NCI-H69 (cell line): ENCODE results near the gene TEX44.
"Not testable (repeated sequence)": the region's sequence is repeated elsewhere in the genome, so short reads cannot be mapped to it uniquely, and the experiment has no call there.

Experiments used
- DNase-seq: peaks from one replicate; lab custom pipeline; 2025; lab: John Stamatoyannopoulos, UW

Gene TEX44

GRCh38 chr2:231592636-231593145 is at the start of gene TEX44:
Gene TEX44, plus strand, starts transcription at chr2:231592864. Its CDS starts 88 bp downstream, at chr2:231592952.
- DNase-seq: no peak

DNA sequence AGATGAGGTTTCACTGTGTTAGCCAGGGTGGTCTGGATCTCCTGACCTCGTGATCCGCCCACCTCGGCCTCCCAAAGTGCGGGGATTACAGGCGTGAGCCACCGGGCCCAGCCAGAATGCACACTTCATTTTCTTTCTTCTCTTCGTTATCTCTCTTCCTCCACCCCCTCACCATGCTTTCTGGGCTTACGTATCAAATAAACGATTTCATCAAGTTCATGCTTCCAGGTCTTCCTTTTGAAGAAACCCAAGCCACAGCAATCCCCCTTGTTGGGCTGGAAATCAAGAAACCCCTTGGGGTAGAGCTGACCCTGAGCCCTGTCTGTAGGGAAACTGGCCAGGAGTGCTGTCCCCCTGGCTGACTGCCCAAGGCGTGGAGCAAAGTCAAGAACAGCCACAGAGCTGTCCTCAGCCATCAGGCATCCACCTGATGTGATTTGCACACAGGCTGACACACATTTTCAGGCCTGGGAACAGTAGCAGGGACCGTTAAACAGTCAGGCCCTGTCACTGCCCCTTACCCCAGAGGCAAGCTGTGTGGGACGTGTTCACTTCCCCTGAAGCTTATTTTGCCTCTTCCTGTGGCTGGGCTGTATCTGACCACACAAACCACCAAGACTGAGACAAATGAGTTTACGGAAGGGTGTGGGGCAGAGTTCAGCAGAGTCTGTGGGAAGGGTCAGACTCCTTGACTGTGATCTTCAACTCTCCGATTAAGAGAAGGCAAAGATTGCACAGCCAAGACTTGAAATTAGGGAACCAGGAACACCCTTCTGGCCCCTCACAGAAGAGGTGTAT is 47.4 kb upstream of the TEX44 start:
- no peak for DNase-seq

DNA sequence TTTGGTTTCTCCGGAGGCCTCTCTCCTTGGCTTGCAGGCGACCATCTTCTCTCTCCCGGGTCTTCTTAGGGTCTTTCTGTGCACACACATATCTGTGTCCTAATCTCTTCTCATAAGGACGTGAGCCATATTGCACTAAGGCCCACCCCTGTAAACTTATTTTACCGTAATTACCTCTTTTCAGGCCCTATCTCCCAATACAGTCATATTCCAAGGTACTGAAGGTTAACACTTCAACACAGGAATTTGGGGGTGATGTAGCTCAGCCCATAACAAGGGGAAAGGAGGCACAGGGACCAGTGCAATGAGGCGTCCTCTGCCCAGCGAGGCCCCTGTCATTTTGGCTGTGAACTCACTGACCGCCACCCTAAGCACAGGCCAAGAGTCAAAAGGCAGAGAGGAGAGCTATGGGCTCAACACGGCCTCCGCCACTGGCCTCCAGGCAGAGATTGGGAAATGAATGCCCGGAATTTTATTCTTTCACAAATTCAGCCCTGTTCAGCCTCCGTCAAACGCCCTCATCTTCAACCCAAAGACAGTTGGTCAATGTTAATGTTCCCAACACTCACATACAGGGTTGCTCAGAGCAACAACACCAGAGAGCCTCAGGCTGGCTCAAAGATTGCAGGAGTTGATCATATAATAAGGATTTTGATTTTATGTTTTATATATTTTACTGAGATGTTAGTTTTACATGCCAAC is 46.5 kb upstream of the TEX44 start:
- DNase-seq: no peak

DNA sequence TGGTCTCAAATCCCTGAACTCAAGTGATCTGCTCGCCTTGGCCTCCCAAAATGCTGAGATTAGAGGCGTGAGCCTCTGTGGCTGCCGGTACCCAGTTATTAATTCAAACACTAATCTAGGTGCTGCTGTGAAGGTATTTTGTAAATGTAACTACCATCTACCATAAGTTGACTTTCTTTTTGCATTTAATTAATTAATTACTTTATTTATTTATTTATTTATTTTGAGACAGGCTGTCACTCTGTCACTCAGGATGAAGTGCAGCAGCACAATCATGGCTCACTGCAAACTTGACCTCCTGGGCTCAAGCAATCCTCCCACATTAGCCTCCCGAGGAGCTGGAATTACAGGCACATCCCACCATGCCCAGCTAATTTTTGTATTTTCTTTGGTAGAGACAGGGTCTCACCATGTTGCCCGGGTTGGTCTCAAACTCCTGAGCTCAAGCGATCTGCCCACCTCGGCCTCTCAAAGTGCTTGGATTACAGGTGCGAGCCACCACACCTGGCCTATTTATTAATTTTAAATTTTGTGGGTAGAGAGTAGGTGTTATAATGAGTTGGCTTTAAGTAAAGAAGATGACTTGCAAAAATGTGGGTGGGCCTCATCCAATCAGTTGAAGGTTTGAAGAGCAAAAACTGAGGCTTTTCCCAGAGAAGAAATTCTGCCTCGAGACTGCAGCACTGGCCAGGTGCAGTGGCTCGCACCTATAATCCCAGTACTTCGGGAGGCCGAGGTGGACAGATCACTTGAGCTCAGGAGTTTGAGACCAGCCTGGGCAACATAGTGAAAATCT is 45.2 kb upstream of the TEX44 start:
- no peak for DNase-seq

DNA sequence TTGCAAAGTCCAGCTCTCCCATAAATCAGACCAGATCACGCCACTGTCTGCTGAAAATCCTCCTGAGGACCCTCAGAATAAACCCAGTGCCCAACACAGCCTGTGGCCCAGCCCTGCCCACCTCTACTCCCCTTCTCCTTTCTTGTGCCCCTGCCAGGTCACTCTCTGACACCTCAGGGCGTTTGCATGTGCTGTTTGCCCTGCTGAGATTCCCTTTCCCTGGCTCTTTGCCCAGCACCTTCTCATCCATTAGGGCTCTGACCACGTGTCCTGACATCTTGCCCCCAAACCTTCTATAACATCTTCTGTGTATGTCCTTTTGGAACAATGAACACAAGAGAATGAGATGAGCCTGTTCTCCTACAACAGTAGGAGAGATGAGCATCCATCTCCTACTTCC is 43.9 kb upstream of the TEX44 start:
- DNase-seq: no peak

DNA sequence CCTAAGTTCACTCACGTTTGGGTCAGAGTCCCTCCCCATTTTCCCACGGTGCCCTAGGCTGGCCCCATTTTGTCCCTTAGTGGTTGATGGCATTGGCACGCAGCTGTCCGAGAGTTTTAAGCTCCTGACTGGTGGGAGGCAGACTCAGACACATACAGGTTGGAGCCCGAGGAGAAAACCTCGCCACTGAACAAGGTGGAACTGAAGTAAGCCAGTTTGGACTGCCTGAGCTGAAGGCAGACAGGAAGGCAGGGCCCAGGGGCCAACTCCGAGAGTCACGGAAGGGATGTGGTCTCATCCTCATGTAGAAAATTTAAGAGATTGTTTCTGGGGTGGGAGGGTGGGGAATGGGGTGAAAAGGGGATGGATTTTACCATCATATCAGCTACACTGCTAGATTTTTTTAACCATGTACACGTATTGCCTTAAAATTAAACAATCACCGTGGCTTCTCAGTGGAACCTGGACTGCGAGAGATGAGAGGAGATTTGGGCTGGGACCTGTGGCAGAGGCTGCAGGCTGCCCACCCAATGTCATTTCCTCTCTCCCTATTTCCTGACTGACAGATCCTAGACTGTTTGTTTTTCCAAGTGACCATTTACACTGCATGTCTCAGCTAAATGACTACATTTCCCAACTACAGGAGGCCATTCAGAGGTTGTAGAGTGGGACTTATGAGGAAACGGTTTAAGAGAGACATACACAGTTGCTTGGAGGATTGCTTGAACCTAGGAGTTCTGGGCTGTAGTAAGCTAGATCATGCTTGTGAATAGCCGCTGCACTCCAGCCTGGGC is 43.0 kb upstream of the TEX44 start:
- no peak for DNase-seq

DNA sequence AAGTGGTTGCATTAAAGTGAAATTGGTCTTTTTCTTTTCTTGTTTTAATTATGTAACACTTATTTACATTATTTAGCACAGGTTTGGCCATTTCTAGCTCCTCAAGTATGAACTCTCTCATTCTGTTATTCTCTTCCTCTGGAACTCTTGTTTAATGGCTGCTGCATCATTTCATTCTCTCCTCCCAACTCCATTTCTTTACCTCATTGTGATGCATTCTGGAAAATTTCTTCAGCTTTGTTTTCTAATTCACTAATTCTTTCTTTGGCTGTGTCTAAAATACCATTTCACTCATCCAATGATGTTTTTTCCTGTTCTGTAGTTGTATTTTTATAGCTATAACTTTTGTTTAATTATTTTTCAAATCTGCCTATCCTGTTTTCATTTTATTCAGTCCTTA is 39.9 kb upstream of the TEX44 start:
- no peak for DNase-seq

DNA sequence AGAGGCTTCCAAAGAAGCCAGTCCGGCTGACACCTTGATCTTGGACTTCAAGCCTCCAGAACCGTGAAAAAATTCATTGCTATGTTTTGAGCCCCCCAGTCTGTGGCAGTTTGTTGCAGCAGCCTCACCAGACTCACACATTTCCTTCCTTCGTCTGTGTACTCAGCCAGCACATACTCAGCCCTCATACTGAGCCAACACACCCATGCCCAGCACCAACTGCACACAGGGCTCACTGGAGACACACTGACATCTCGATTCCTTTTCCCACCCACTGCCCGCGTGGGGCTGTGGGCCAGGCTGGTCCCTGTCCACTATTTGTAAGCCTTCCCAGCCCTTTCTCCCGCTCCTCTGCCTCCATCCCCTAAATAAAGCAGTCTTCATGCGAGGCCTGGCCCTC is 38.3 kb upstream of the TEX44 start:
- no peak for DNase-seq

DNA sequence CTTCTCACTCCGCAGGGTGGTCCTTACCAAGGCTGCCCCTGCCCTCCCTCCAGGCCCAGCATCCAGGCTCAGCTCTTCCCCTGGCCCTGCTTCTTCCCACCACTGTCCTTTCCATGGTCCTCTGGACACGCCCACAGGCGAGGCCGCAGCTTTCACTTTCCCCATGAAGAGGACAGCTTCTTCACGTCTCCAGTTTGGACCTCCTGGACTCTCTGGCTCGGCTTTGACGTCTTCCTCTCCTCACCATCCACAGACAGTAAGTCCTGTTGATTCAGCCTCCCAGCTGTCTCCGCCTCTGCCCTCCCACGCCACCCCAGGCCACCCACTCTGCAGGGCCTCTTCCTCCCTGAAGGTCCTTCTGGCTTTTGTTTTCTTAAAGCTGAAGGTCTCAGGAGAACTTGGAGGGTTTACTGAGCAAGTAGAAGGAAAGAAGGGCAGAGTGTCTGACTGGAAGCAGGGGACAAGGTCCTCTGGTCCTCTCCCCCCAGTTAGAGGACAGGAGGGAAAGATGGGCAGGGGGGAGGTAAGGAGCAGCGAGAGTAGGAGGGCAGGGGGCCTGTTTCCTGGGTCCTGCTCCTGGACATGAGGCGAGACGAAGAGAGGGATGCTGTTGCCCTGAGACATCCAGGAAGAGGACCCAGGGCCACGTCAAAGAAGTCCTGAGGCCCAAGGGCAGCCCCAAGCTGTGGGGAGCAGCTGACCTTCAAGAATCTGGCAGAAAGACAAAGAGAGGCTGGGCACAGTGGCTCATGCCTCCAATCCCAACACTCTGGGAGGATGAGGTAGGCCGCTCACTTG is 37.7 kb upstream of the TEX44 start:
- no peak for DNase-seq

GRCh38 chr2:231556496-231556895 is 36.2 kb upstream of the TEX44 start:
- DNase-seq: not testable (repeated sequence)

- no peak for DNase-seq
These were observed 35.7 kb upstream of the TEX44 start for GRCh38 chr2:231556981-231557380.

GRCh38 chr2:231557571-231558217 is 35.0 kb upstream of the TEX44 start:
- peak; percentile 60 for DNase-seq

DNA sequence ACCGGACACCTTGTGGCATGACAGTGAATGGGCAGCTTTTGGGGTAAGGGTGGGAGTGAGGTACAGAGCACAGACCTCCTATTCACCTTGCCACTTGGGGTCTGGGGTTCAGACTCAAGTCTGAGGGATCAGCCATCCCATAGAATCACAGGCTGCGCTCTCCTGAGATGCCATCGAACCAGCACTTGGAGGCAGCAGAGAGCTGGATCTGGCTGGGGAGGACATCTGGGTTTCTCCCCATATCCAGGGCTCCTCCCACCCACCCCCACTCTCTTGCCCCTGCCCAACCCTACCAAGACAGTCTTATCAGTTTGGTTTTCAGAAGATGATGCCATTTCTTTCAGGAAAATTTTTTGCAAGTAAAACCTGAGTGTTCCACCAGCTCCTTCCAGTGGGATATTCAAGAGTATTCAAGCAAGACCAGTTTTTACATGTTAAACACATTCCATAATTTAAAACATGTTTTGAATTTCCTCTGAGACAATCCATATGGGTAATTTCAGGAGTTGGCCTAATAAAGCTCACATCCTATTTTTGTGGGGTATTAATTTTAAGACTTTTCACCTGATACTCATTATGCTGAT is 29.2 kb upstream of the TEX44 start:
- peak; percentile 59 for DNase-seq

- DNase-seq: no peak
These were observed 26.6 kb upstream of the TEX44 start for GRCh38 chr2:231565887-231566594.

DNA sequence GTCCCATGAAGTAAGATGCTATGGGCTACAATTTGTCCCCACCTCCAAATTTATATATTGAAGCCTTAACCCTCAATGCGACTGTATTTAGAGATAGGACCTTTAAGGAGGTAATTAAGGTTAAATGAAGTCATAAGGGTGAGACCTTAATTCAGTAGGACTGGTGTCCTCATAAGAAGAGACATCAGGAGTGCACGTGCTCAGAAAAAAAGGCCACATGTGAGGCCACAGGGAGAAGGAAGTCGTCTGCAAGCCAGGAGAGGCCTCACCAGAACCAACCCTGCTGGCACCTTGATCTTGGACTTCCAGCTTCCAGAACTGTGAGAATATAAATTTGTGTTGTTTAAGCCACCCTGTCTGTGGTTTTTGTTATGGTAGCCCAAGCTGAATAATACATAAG is 25.5 kb upstream of the TEX44 start:
- DNase-seq: no peak

DNA sequence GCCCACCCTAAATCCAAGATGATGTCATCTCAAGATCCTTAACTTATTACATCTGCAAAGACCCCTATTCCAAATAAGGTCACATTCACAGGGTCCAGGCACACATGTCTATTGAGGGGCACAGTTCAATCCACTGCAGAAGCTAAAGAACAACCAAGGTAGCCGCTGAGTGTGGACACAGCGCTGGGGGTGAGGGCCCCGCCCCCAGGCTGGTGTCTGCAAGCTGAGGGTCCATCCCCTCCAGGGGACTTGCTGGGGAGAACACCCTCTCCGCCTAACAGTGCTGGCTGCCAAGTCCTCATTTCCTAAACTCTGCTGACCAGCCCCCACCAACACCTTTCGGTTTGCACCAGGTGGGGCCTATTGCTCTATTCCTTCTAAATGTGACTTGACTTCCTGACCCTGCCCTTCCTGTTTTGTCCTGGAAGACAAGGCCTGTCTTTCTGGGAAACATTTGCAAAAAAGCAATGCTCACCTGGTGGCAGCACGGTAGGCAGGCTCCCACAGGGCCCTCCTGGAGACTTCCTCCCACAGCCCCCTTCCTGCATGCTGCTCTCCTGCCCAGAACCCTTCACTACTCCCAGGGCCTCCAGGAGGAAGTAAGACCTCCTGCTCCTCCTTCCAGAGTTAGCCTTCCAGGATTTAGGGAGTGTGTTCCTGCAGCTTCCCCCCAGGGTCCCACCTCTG is 24.4 kb upstream of the TEX44 start:
- peak; percentile 36 for DNase-seq

- DNase-seq: peak; percentile 36
These were observed 23.8 kb upstream of the TEX44 start for GRCh38 chr2:231568785-231569435.

DNA sequence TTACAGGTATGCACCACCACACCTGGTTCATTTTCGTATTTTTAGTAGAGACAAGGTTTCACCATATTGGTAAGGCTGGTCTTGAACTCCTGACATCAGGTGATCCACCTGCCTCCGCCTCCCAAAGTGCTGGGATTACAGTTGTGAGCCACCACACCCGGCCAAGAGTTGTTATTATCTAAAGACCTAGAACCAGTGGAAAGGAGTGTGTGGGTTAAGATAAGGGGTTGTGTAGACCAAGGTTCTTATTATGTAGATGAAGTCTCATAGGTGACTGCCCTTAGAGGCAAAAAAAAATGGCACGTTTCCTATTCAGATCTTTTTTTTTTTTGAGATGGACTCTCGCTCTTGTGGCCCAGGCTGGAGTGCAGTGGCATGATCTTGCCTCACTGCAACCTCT is 21.7 kb upstream of the TEX44 start:
- not testable (repeated sequence) for DNase-seq
